ENCODE results near the gene AADACL4. TPM values are rescaled to one million over a fixed set of nuclear protein-coding genes. Genes with fewer than 3 reads are reported as not detected.

Gene AADACL4
- total RNA-seq, 1 donor from 2014 or later, result not detected

DNA sequence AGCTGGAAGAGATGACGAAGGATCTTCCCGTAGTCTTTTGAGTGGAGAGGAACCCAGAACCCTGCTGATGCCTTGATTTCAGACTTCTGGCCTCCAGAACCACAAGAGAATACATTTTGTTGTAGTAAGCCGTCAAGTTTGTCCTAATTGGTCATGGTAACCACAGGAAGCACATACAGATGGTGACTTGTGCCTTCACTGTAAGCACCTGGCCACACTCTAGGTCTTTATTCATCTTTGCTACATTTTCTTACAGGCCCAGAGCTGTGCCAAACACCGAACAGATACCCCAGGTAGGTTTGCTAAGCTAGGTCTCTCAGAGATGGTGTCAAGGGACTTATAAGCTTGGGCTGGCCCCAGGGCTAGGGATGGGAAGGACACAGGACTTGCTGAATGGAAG lies 30.7 kb upstream of the AADACL4 start:
- DNase-seq (ENCODE audit: low read depth, low spot score), result no peak
- H3K27ac Mint-ChIP-seq (ENCODE audit: unreplicated experiment), result no peak overlapping the region
- H3K9me3 Mint-ChIP-seq, result no peaks in the 10 kb centered on the region
- TF ChIP-seq, protein P1, sequence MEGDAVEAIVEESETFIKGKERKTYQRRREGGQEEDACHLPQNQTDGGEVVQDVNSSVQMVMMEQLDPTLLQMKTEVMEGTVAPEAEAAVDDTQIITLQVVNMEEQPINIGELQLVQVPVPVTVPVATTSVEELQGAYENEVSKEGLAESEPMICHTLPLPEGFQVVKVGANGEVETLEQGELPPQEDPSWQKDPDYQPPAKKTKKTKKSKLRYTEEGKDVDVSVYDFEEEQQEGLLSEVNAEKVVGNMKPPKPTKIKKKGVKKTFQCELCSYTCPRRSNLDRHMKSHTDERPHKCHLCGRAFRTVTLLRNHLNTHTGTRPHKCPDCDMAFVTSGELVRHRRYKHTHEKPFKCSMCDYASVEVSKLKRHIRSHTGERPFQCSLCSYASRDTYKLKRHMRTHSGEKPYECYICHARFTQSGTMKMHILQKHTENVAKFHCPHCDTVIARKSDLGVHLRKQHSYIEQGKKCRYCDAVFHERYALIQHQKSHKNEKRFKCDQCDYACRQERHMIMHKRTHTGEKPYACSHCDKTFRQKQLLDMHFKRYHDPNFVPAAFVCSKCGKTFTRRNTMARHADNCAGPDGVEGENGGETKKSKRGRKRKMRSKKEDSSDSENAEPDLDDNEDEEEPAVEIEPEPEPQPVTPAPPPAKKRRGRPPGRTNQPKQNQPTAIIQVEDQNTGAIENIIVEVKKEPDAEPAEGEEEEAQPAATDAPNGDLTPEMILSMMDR (conservative IDR thresholded peaks at IDR 0.05), result no peak
- peaks cover 23% of the 10 kb centered on the region for H3K4me1 Mint-ChIP-seq
- H3K4me3 Mint-ChIP-seq, result no peak overlapping the region
- H3K27me3 Mint-ChIP-seq (ENCODE audit: low read depth), result peaks cover 67% of the 10 kb centered on the region
- H3K36me3 Mint-ChIP-seq (ENCODE audit: low read depth), result no peaks in the 10 kb centered on the region

DNA sequence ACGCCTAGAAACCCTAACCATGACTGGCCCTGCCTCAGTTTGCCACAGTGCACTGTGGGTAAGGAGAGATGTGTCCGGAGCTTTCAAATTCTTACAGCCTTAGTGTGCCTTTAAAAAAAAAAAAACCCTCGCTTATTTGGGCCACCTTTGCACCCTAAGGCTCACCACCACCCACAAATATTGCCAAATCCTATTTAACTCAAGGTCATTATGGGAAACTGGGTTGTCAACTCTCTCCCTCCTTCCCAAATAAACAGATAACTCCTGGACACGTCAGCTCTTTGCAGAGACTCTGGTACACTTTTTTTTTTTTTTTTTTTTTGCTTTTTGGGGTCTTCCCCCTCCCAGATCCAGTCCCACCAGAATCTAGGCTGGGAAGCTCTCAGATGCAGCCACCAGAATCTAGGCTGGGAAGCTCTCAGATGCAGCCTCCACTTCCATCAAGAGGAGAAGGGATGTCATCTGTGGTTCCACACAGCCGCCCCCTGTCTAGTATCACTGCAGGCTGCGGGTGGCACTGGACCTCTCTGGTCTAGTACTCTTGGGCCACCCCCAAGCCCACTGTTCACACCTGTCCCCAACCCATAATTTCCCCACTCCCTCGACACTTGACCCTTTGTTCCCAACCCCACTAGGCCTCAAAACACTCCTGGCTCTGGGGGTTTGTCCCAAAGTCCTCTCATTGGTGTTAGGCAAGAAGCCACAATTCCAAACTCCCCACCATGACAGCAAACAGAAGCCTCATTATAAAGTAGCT lies 29.3 kb upstream of the AADACL4 start:
- peaks cover 77% of the 10 kb centered on the region for H3K27me3 Mint-ChIP-seq (ENCODE audit: low read depth)
- no peaks in the 10 kb centered on the region for H3K9me3 Mint-ChIP-seq
- no peaks in the 10 kb centered on the region for H3K36me3 Mint-ChIP-seq (ENCODE audit: low read depth)
- DNase-seq (ENCODE audit: low read depth, low spot score), result no peak
- H3K4me3 Mint-ChIP-seq, result no peak overlapping the region
- TF ChIP-seq, protein P1 (conservative IDR thresholded peaks at IDR 0.05), result no peak
- H3K4me1 Mint-ChIP-seq, result peaks cover 37% of the 10 kb centered on the region
- no peak overlapping the region for H3K27ac Mint-ChIP-seq (ENCODE audit: unreplicated experiment)

DNA sequence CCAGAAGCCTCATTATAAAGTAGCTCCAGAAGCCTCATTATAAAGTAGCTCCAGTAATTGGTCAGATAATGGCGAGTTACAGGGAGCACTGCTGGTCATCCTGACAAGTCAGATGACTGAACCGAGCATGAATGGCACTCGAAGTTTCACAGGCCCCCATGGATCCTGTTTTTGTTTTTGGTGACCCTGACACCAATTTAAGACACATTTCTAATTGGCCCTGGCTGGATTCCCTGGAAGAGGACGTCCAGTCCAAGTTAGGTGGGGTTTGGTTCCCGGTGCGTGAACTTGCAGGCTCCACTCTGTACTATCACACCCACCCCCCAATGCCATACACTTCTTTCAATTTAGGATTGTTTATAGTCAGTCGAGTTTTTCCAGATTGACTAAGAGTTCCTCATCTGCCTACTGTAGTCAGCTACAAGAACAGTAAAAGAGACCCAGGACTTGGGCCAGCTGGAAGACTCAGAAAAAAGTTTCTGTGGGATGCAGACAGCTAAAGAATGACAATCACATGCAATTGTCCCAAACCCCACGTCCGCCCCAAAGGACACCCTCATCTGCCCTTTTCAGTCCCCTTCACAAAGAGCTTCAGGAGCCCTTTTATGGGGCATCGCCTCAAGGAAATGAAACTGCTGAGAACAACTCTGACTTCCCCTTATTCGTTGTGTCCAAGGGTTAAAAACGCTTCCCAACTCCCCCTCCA lies 28.6 kb upstream of the AADACL4 start:
- Mint-ChIP-seq H3K27ac (ENCODE audit: unreplicated experiment) (no peak overlapping the region), H3K36me3 (ENCODE audit: low read depth) (no peaks in the 10 kb centered on the region), H3K4me1 (peaks cover 43% of the 10 kb centered on the region), H3K27me3 (ENCODE audit: low read depth) (peaks cover 83% of the 10 kb centered on the region), H3K4me3 (peak overlapping the region; percentile 75), H3K9me3 (no peaks in the 10 kb centered on the region)
- TF ChIP-seq, protein P1 (conservative IDR thresholded peaks at IDR 0.05), result no peak
- DNase-seq (ENCODE audit: low read depth, low spot score), result no peak

DNA sequence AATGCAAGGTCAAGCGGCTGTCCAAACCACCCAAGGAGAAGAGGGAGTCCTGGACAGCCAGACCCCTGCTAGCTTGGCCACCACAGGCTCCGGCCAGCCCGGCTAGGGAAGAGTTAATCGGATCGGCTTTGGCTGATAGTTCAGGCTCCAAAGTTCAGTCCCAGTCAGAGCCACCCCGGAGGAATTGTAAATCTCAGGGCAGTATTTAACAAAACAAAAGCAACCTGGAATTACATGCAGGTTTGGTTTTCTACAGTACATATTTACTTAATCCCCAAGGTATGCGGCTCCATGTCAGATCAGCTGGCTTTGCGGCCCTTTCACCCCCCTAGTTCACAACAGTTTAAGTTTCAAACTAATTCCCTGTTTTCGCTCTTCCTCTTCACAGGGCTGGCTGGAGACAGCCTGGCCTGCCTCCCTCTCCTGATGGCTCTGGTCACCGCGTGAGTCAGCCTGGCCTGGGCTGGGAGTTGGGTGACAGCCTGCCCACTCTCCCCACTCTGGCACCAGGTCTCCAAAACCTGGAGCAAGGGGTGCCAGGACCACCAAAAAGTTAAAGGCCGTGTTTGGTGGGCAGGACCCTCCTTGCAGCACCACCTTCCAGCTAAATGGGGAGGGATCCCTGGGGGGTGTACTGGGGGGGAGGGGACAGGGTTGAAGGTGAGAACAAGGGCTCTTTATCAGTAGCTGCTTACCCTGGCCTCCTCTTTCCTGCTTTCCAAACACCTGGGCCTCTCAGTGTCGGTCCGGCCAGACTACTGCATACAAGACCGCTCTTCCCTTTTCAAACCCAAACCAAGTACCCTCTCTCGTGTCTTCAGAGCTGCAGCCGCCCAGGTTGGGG lies 27.8 kb upstream of the AADACL4 start:
- H3K4me3 Mint-ChIP-seq, result peak overlapping the region; percentile 75
- H3K36me3 Mint-ChIP-seq (ENCODE audit: low read depth), result no peaks in the 10 kb centered on the region
- TF ChIP-seq, protein P1 (conservative IDR thresholded peaks at IDR 0.05), result no peak
- peaks cover 43% of the 10 kb centered on the region for H3K4me1 Mint-ChIP-seq
- H3K27ac Mint-ChIP-seq (ENCODE audit: unreplicated experiment), result no peak overlapping the region
- DNase-seq (ENCODE audit: low read depth, low spot score), result no peak
- no peaks in the 10 kb centered on the region for H3K9me3 Mint-ChIP-seq
- H3K27me3 Mint-ChIP-seq (ENCODE audit: low read depth), result peaks cover 78% of the 10 kb centered on the region

DNA sequence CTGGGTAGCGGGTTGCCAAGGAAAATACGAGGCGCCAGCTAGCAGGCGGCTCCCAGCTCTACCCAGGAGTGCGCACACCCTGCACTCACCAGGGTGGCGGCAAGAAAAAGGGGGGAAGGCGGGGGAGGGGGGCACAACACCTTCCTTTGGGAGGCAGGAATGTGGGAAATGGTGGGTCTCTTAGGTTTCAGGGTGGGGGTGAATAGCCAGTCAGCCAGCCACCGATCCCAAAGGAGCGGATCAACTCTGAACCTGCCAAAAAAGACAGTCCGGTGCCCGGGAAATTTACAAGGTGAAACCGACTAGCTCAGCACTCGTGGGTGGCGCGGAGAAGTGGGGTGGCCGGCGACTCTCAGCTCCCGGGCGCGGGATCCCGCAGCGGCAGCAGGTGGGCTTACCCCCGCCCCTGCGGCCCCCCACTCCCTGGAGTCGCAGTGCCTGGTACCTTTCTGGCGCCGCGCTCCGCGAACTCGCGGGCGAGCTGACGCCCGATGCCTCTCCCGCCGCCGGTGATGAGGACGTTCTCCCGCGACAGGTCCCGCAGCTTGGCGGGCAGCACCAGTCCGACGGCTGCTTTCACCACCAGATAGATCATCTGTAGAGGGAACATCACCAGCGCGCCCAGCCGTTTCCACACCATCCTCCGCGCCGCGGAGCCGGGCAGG lies 27.0 kb upstream of the AADACL4 start:
- no peak overlapping the region for H3K27ac Mint-ChIP-seq (ENCODE audit: unreplicated experiment)

More for the DNA sequence above, 27.0 kb upstream of the AADACL4 start:
- Mint-ChIP-seq H3K27me3 (ENCODE audit: low read depth) (peaks cover 73% of the 10 kb centered on the region), H3K36me3 (ENCODE audit: low read depth) (no peaks in the 10 kb centered on the region), H3K4me1 (peaks cover 43% of the 10 kb centered on the region), H3K9me3 (no peaks in the 10 kb centered on the region), H3K4me3 (peak overlapping the region; percentile 98)
- TF ChIP-seq, protein P1 (conservative IDR thresholded peaks at IDR 0.05), result no peak
- DNase-seq (ENCODE audit: low read depth, low spot score), result no peak

Measured in neural crest cell (in vitro differentiated cells).